WTC11 (cell line): Measurements from ENCODE around the gene IL16. TPM values are rescaled to one million over a fixed set of nuclear protein-coding genes. Genes with fewer than 3 reads are reported as not detected.

Experiments used
- ATAC-seq: fragments of 200-7000 bp; cut with Tn5 transposase; 2 replicates; pipeline ENCODE4 v1.10.0; 2021; ENCODE audit warnings: mild to moderate bottlenecking, moderate library complexity
- CTCF ChIA-PET: fragments of 300-600 bp; sonication (Branson Sonifier 250); formaldehyde crosslinking; loops from one replicate; lab custom pipeline; 2021; ENCODE audit warnings: antibody characterized with exemption; lab: Charles Lee
- POLR2A ChIA-PET: fragments of 350-600 bp; sonication (Branson Sonifier 250); formaldehyde crosslinking; loops from one replicate; lab custom pipeline; 2021; ENCODE audit warnings: antibody characterized with exemption; lab: Charles Lee
- DNase-seq: peaks from one replicate; pipeline ENCODE4 v3.0.0; 2021; ENCODE audit warnings: low spot score
- H3K27ac Mint-ChIP-seq: 2 replicates; pipeline ENCODE4 v1.8.0; 2021; ENCODE audit warnings: mixed read lengths
- H3K27me3 Mint-ChIP-seq: 2 replicates; pipeline ENCODE4 v1.8.0; 2021; ENCODE audit warnings: low read depth, mild to moderate bottlenecking, moderate library complexity, mixed read lengths
- H3K36me3 Mint-ChIP-seq: 2 replicates; pipeline ENCODE4 v1.8.0; 2021; ENCODE audit warnings: mixed read lengths
- H3K4me1 Mint-ChIP-seq: 2 replicates; pipeline ENCODE4 v1.8.0; 2022; ENCODE audit warnings: mixed read lengths
- H3K4me3 Mint-ChIP-seq: 2 replicates; pipeline ENCODE4 v1.8.0; 2021; ENCODE audit warnings: mild to moderate bottlenecking, moderate library complexity, mixed read lengths
- H3K9me3 Mint-ChIP-seq: 2 replicates; pipeline ENCODE4 v1.8.0; 2021; ENCODE audit warnings: mixed read lengths
- AR ChIP-seq: fragments of 250-450 bp; sonication (Bioruptor Pico); IDR thresholded peaks from 2 replicates; pipeline ENCODE4 v1.9.0; 2021; ENCODE audit warnings: mild to moderate bottlenecking
- HMGA2 ChIP-seq: fragments of 250-450 bp; sonication (Bioruptor Pico); IDR thresholded peaks from 2 replicates; pipeline ENCODE4 v1.4.0; 2021; ENCODE audit warnings: mild to moderate bottlenecking, moderate library complexity
- MXD4 ChIP-seq: fragments of 250-450 bp; sonication (Bioruptor Pico); IDR thresholded peaks from 2 replicates; pipeline ENCODE4 v1.8.0; 2021; ENCODE audit warnings: mild to moderate bottlenecking, moderate library complexity, borderline replicate concordance
- NFE2L1 ChIP-seq: sonication (generic); formaldehyde crosslinking; IDR thresholded peaks from 2 replicates; pipeline ENCODE4 v1.8.1; 2023; ENCODE audit warnings: missing genetic modification reagents
- PRDM15 ChIP-seq: sonication (generic); formaldehyde crosslinking; IDR thresholded peaks from 2 replicates; pipeline ENCODE4 v1.8.0; 2022; ENCODE audit warnings: missing genetic modification reagents
- SMAD3 ChIP-seq: sonication (generic); formaldehyde crosslinking; IDR thresholded peaks from 2 replicates; pipeline ENCODE4 v1.8.0; 2022; ENCODE audit warnings: missing genetic modification reagents, mild to moderate bottlenecking, borderline replicate concordance
- ZMAT4 ChIP-seq: fragments of 250-450 bp; sonication (Bioruptor Pico); IDR thresholded peaks from 2 replicates; pipeline ENCODE4 v1.9.0; 2021; ENCODE audit warnings: mild to moderate bottlenecking
- ZNF121 ChIP-seq: sonication (generic); formaldehyde crosslinking; IDR thresholded peaks from 2 replicates; pipeline ENCODE4 v1.8.0; 2023; ENCODE audit warnings: missing genetic modification reagents
- ZNF317 ChIP-seq: sonication (generic); formaldehyde crosslinking; IDR thresholded peaks from 2 replicates; pipeline ENCODE4 v1.8.1; 2023; ENCODE audit warnings: low read depth, mild to moderate bottlenecking, moderate library complexity, missing genetic modification reagents, borderline replicate concordance
- ZNF671 ChIP-seq: fragments of 250-450 bp; sonication (Bioruptor Pico); IDR thresholded peaks from 2 replicates; pipeline ENCODE4 v1.8.0; 2021; ENCODE audit warnings: mild to moderate bottlenecking
- total RNA-seq: library from RNA; stranded (reverse); gene quantifications from 3 replicates; pipeline ENCODE4 v1.2.3, GENCODE V29; 2021
- TF ChIP-seq, protein P1 (sequence below): sonication (generic); formaldehyde crosslinking; IDR thresholded peaks from 2 replicates; pipeline ENCODE4 v1.8.0; 2022; ENCODE audit warnings: mild to moderate bottlenecking, missing genetic modification reagents

Gene IL16
- total RNA-seq, 1 experiment from 2014 or later: 0.61 TPM

- TF ChIP-seq ZNF317 (CRISPR knock-in tag): no peak
- TF ChIP-seq, all 79 proteins: peak for 0
These were observed at the start of gene IL16 (continued) for GRCh38 chr15:81196576-81197254.

DNA sequence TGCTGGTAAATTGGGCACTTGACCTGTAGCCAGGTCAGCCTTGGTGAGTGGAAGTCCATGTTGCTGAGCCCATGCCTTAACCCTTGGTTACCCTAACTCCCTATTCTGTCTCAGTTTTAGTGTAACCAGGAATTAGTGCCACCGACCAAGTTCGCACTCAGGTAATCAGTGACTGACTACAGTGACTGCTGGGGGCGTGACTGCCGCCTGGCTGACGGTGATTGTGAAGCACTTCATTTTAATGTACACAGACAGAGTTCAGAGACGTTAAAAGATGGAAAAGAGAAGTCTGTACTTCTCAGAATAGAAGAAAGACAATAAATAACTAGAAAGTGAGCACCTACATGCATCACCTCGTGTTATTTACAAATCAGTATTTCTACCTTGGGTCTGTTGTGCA, 45.3 kb upstream of the IL16 start:
- Mint-ChIP-seq H3K4me1 (no peaks in the 10 kb centered on the region), H3K9me3 (peaks cover 3% of the 10 kb centered on the region; the same call in 1 of the 2 replicates), H3K27me3 (no peaks in the 10 kb centered on the region), H3K36me3 (no peaks in the 10 kb centered on the region), H3K4me3 (no peak overlapping the region), H3K27ac (no peak overlapping the region)
- DNase-seq: no peak
- TF ChIP-seq MXD4 (CRISPR knock-in tag) (no peak), AR (CRISPR knock-in tag) (no peak), ZNF671 (CRISPR knock-in tag) (no peak)
- no peak for ATAC-seq
- ChIA-PET POLR2A (no interaction called here), CTCF (interaction anchor here (1.4 kb wide), 1 partner anchor 115 kb away, joined by 7 read pairs; no protein-coding TSS in a partner anchor)

DNA sequence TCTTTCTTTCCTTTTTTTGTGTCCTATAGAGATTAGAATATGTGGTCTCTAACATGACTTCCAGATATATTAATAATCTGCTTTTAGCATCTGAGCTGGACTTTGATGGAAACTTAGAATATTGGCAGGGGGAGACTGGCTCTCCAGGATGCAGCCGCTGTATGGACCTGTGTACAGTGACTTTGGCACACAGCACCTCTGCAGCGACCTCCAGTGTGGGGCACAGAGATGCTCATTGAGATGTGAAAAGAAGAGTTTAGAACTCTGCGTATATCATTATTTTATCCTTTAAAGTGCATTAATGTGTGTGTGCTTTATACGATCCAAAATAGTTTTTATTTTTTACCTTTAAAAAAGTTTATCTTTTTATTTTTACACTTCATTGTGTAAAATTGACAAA, 44.3 kb upstream of the IL16 start:
- Mint-ChIP-seq H3K27ac (no peak overlapping the region), H3K36me3 (no peaks in the 10 kb centered on the region), H3K9me3 (peaks cover 3% of the 10 kb centered on the region; the same call in 1 of the 2 replicates), H3K4me3 (no peak overlapping the region), H3K4me1 (no peaks in the 10 kb centered on the region), H3K27me3 (no peaks in the 10 kb centered on the region)
- no peak for TF ChIP-seq HMGA2 (CRISPR knock-in tag)
- TF ChIP-seq SMAD3: no peak
- TF ChIP-seq PRDM15 (CRISPR knock-in tag): no peak
- no peak for TF ChIP-seq NFE2L1 (CRISPR knock-in tag)
- TF ChIP-seq, protein P1, sequence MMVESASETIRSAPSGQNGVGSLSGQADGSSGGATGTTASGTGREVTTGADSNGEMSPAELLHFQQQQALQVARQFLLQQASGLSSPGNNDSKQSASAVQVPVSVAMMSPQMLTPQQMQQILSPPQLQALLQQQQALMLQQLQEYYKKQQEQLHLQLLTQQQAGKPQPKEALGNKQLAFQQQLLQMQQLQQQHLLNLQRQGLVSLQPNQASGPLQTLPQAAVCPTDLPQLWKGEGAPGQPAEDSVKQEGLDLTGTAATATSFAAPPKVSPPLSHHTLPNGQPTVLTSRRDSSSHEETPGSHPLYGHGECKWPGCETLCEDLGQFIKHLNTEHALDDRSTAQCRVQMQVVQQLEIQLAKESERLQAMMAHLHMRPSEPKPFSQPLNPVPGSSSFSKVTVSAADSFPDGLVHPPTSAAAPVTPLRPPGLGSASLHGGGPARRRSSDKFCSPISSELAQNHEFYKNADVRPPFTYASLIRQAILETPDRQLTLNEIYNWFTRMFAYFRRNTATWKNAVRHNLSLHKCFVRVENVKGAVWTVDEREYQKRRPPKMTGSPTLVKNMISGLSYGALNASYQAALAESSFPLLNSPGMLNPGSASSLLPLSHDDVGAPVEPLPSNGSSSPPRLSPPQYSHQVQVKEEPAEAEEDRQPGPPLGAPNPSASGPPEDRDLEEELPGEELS: no peak
- ATAC-seq: no peak
- CTCF ChIA-PET: interaction anchor here (9.7 kb wide), 1 partner anchor 115 kb away, joined by 170 read pairs; no protein-coding TSS in a partner anchor
- POLR2A ChIA-PET: no interaction called here
- DNase-seq: no peak

GRCh38 chr15:81152799-81153198, 43.9 kb upstream of the IL16 start:
- Mint-ChIP-seq H3K27me3 (no peaks in the 10 kb centered on the region), H3K36me3 (no peaks in the 10 kb centered on the region), H3K4me3 (no peak overlapping the region), H3K9me3 (peaks cover 3% of the 10 kb centered on the region; the same call in 1 of the 2 replicates), H3K4me1 (no peaks in the 10 kb centered on the region), H3K27ac (no peak overlapping the region)
- ChIA-PET POLR2A (no interaction called here), CTCF (interaction anchor here (9.7 kb wide), 1 partner anchor 115 kb away, joined by 170 read pairs; no protein-coding TSS in a partner anchor)
- DNase-seq (no peak), ATAC-seq (no peak)
- TF ChIP-seq ZNF121 (CRISPR knock-in tag): no peak
- no peak for TF ChIP-seq ZNF317 (CRISPR knock-in tag)
- no peak for TF ChIP-seq ZMAT4 (CRISPR knock-in tag)
